HG03175 (cell line): ENCODE data around the gene SHOX.
"Not testable (repeated sequence)": the region's sequence is repeated elsewhere in the genome, so short reads cannot be mapped to it uniquely, and the experiment has no call there.

Source experiments
- ATAC-seq: cut with Tn5 transposase; IDR thresholded peaks from one replicate; pipeline ENCODE4 v1.9.1; 2021; ENCODE audit warnings: mild to moderate bottlenecking, moderate library complexity; ENCODE audit not compliant: unreplicated experiment

Gene SHOX

DNA sequence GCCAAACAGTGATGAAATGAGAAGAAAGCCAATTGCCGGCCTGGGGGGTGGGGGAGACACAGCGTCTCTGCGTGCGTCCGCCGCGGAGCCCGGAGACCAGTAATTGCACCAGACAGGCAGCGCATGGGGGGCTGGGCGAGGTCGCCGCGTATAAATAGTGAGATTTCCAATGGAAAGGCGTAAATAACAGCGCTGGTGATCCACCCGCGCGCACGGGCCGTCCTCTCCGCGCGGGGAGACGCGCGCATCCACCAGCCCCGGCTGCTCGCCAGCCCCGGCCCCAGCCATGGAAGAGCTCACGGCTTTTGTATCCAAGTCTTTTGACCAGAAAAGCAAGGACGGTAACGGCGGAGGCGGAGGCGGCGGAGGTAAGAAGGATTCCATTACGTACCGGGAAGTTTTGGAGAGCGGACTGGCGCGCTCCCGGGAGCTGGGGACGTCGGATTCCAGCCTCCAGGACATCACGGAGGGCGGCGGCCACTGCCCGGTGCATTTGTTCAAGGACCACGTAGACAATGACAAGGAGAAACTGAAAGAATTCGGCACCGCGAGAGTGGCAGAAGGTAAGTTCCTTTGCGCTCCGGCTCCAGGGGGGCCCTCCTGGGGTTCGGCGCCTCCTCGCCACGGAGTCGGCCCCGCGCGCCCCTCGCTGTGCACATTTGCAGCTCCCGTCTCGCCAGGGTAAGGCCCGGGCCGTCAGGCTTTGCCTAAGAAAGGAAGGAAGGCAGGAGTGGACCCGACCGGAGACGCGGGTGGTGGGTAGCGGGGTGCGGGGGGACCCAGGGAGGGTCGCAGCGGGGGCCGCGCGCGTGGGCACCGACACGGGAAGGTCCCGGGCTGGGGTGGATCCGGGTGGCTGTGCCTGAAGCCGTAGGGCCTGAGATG lies at the start of gene SHOX:
TSS of gene SHOX (plus strand) at position 180 of the 885 bp plus-strand sequence. CDS start at position 287, 107 bp downstream.
- no peak for ATAC-seq

DNA sequence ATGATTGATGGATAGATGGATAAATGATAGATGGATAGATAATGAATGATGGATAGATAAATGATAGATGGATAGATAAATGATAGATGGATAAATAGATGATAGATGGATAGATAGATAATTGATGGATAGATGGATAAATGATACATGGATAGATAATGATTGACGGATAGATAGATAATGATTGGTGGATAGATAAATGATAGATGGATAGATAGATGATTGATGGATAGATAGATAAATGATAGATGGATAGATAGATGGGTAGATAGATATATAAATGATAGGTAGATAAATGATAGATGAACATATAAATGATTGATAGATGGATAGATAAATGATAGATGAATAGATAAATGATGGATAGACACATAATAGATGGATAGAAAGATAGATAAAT lies 49.5 kb upstream of the SHOX start:
- ATAC-seq, result no peak

DNA sequence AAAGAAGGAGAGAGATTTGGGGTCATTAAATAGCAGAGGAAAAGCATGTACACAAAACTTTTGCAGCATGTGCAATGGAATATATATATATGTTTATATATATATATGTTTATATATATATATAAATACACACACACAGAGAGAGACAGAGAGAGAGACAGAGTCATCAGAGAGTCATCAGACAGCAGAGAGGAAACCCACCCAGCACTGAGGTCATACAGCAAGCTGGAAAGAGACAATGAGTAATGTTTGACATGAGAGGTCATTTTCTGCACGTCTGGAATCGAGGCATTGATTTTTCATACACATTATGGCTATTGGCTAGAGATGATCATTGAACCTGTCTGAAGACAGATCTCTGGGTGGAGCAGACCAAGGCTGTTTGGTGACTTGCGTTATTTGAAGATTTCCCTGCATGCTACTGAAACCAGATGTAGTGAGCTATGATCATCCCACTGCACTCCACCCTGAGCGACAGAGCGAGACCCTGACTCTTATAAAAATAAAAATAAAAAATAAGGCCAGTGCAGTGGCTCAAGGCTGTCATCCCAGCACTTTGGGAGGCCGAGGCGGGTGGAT lies 48.8 kb upstream of the SHOX start:
- ATAC-seq, result no peak

DNA sequence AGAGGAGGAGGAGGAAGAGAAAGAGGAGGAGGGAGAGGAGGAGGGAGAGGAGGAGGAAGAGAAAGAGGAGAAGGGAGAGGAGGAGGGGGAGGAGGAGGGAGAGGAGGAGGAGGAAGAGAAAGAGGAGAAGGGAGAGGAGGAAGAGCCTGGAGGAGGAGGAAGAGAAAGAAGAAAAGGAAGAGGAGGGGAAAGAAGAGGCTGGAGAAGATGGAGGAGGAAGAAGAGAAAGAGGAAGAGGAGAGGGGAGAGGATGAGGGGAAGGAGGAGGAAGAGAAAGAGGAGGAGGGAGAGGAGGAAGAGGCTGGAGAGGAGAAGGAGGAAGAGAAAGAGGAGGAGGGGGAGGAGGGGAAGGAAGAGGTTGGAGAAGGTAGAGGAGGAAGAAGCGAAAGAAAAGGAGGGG lies 46.0 kb upstream of the SHOX start:
- no peak for ATAC-seq

DNA sequence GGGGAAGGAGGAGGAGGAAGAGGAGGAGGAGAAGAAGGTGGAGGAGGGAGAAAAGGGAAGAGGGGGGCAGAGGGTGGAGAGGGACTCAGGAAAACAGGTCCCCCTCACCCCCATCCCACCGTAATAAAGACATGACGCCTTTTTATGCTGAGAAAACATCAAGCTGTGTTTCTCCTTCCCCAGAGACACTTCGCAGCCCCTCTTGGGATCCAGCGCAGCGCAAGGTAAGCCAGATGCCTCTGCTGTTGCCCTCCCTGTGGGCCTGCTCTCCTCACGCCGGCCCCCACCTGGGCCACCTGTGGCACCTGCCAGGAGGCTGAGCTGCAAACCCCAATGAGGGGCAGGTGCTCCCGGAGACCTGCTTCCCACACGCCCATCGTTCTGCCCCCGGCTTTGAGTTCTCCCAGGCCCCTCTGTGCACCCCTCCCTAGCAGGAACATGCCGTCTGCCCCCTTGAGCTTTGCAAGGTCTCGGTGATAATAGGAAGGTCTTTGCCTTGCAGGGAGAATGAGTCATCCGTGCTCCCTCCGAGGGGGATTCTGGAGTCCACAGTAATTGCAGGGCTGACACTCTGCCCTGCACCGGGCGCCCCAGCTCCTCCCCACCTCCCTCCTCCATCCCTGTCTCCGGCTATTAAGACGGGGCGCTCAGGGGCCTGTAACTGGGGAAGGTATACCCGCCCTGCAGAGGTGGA lies 45.3 kb upstream of the SHOX start:
- no peak for ATAC-seq

DNA sequence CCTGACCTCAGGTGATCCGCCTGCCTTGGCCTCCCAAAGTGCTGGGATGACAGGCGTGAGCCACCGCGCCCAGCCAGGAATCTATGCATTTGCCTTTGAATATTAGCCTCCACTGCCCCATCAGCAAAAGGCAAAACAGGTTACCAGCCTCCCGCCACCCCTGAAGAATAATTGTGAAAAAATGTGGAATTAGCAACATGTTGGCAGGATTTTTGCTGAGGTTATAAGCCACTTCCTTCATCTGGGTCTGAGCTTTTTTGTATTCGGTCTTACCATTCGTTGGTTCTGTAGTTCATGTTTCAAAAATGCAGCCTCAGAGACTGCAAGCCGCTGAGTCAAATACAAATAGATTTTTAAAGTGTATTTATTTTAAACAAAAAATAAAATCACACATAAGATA lies 44.2 kb upstream of the SHOX start:
- ATAC-seq, result no peak

DNA sequence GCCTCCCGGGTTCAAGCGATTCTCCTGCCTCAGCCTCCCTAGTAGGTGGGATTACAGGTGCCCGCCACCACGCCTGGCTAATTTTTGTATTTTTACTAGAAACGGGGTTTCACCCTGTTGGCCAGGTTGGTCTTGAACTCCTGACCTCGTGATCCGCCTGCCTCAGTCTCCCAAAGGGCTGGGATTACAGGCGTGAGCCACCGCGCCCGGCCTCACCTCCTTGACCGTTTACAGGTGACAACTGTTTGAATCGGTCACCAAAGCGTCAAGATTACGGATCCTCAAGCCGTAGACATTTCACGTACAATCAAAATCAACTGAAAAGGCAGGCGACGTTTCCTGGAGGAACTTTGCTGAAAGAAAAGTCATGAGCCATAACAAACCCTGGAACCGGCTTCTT lies 41.3 kb upstream of the SHOX start:
- ATAC-seq, result not testable (repeated sequence)

DNA sequence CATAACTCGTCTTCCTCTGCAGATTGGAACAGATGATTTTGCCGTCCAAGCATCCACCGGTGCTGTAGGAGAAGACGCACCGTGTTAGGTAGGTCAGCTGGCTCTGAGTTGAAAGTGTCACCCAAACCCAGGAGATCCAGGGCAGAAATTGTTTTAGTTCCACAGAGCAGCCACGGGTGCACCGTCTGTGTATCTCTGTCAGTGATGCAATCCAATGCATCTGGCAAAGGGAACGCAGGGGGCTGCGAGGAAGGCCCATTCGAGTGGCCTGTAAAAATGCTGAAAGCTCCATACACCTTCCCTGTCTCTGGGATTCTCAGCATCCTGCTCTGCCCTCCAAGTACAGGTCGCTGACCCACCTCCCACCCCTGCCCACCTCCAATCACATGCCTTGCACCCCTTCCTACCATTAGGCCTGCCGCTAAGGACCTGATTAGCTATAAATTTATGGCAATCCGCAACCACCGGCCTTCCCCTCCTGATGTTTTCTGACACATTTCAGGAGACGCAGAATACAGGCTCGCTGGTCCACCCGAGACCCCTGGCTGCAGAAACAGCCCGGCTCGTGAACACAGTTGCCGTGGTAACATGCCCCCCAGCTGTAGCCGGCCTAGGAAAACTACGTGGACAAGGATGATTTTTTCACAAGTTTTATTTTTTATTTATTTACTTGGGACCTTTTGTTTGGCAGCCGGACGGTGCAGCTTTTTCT lies 39.7 kb upstream of the SHOX start:
- no peak for ATAC-seq

DNA sequence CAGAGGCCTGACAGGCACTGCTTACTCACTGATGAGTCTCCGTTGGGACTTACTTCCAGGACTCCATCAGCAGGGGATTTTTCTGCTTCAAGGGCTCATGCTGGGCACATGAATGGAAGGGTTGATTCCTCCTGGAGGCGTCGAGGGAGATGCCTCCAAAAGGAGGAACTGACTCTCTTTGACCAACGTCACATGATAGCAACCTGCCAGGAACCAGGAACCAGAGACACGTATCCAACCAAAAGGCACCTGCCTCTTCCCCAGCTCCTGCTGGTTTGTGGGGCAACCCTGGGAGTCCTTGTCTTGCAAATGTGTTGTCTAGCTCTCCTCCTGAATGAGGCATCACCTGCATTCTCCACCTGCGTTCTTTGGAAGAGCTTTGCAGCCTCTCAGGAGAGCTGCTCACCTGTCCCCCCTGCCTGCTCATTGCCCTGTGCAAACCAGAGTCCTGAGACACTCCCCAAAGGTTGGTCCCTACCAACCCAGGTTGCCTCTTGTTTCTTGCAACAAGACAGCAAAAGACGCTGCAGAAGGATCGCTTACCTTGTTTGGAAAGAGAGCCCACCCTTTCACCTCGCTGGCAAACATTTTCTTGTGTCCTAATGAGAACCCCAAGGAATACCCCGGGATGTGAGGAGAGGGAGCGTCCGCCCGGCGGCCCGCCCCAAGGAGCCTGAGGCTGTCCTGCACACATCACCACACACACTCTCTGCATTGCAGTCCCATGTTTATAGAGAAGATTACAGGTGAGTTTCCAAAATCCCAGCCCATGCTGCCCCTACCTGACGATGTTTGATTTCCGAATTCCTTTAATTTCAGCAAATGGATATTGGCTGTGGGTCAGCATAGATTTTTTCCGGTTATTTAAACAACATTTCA lies 30.5 kb upstream of the SHOX start:
- no peak for ATAC-seq

DNA sequence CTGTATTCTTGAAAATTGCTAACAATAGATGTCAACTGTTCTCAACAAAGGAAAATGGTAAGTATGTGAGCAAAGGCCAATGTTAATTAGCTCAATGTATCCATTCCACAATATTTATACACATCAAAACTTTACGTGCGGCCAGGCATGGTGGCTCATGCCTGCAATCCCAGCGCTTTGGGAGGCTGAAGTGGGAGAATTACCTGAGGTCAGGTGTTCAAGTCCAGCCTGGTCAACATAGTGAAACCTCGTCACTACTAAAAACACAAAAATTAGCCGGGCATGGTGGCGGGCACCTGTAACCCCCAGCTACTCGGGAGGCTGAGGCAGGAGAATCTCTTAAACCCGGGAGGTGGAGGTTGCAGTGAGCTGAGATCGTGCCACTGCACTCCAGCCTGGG lies 27.6 kb upstream of the SHOX start:
- not testable (repeated sequence) for ATAC-seq

DNA sequence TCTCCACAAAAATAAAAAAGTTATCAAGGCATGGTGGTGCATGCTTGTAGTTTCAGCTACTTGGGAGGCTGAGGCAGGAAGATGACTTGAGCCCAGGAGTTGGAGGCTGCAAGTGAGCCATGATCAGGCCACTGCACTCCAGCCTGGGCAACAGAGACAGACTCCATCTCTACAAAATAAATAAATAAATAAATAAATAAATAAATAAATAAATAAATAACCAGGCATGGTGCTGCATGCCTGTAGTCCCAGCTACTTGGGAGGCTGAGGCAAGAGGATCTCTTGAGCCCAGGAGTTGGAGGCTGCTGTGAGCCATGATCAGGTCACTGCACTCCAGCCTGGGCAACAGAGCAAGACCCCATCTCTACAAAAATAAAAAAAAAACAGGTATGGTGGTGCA lies 26.0 kb upstream of the SHOX start:
- ATAC-seq, result not testable (repeated sequence)

DNA sequence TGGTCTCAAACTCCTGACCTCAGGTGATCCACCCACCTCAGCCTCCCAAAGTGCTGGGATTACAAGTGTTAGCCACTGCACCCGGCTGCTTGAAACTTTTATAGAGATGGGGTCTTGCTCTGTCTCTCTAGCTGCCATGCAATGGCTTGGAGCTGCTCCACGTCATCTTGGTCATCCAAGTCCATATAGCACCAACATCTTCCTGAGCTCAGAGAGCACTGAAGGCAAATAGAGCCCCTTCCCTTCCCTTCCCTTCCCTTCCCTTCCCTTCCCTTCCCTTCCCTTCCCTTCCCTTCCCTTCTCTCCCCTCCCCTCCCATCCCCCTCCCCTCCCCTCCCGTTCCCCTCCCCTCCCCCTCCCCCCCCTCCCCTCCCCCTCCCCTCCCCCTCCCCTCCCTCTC lies 22.5 kb upstream of the SHOX start:
- not testable (repeated sequence) for ATAC-seq

DNA sequence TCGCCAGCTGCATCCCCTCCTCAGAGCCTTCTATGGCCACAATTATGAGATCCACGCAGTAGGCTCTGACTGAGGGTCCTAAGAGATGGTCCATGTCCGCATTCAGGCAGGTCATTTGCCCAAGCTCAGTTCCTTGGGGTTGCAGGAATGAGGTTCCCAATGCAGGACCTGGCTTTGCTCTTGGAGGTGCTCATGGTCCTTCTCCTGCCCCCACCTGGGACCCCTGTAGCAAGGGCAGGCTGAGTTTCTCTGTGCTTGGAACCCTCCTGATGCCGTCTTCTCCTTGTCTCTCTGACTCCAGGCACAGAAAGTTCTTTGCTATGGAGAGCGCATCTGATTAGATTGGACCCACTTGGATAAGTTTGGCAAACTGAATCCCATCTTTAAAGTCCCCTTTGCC lies 16.5 kb upstream of the SHOX start:
- ATAC-seq, result no peak

DNA sequence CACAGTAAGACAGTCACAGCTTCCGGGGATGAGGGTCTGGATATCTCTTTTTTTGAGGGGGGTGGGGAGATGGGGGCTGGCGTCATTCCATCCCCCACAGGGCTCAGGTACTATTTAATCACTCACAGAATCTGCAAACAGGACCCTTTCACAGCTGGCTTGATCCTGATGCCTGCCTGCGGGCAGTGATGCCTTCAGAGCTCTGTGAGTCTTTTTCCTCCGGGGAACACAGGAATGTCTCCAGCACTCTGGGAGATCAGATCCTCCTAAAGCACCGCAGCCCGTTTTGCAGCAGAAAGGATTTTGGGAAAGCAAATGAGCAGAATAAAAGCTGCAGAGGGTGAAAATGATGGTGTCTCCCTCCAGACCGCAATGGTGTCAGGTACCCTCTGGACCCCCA lies 13.2 kb upstream of the SHOX start:
- ATAC-seq, result no peak

DNA sequence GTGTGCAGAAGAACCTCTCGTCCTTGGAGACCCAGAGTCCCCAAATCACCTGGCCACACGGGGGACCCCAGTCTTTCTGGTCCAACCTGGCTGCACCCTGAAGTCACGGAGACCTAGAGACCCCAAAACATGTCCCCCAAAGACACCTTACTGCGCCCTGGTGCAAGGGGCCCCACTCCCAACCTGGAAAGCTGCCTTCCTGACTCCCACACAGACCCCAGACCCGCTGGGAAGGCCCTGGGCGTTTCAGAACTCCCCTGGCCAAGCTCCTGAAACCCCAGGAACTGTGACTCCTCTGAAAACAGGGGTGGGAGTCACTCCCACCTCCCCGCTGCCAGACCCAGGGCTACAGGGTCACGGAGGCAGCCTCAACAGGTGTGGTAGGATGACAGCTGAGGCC lies 12.7 kb upstream of the SHOX start:
- no peak for ATAC-seq

DNA sequence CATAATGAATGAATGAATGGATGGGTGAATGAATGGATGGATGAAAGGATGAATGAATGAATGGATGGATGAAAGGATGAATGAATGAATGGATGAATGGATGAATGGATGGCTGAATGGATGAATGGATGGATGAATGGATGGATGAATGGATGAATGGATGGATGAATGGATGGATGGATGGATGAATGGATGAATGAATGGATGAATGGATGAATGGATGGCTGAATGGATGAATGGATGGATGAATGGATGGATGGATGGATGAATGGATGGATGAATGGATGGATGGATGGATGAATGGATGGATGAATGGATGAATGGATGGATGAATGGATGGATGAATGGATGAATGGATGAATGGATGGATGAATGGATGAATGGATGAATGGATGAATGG lies 12.3 kb upstream of the SHOX start:
- ATAC-seq, result not testable (repeated sequence)

DNA sequence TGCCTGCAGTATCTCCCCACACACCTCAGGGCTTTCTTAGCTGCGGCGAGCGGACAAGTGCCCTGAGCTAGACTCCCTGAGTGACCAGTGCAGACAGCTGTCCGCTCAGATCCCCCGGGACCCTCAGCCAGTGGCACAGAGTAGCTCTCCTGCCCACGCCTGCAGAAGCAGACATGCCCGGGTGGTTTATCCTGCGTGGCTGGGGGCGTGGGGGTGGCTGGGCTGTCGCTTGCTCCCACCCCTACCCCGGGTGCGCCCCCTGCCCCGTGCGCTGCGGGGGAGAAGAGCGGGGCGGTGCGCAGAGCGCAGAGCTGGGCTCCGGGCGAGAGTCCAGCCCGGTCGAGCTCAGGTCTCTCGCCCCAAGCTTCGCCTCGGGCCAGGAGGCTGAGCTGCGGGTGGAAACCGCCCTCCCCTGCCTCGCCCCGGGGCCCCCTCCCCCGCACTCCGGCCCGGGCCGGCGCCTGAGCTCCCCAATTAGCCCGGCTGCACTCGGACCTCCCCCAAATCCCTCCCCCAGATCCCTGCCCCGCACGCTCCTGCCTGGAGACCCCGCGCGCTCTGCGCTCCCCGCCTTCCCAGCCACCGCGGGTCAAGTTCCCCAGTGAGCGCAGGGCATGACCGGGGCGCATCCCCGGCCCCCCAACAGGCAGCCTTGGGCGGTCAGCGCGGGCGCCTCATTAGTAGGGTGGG lies 11.7 kb upstream of the SHOX start:
- ATAC-seq, result no peak

DNA sequence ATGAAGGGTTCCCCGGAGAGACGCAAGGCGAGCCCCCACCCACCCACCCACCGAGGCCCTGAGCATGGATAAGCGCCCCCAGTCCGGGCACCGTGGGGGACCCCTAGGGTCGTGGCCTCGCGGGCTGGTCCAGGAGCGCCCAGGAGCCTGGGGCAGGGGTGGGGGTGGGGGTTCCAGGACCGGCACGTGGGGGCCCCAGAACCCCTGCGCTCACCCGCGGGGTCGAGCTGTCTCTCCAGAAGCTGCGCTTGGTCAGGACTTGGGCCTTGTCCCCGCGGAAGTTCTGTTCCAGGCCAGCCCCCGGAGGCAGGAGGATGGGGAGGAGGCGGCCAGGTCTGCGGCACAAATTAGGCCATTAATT lies 11.2 kb upstream of the SHOX start:
- no peak for ATAC-seq

DNA sequence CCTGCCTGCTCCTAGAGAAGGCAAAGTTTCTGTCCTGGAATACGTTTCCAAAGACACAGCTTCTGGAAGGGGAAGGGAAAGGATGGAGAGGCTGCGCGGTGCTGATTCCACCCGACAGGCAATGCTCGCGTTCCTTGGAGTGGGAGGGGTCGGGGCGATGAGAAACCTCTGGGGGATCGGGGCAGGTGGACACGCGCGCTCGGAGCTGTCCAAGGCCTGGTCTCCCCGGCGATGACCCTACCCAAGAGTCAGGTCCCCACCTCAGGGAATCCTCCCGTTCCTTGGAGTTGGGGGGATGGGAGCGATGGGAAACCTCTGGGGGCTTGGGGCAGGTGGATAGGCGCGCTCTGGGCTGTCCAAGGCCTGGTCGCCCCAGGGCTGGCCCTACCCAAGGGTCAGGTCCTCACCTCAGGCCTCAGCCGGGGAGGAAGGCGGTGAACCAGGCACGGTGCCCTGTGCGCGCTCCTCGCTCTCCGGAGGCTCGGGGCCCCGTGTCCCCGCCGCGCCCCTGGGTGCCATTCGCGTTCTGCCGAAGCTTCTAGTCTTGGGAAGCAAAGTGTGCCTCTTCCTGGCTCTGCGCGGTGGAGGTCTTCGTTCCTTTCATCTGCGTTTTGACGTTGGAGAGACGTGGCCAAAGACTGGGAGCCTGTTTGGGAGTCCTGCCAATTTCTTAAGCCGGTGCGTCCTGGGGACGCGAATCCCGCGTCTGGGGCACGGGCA lies 10.6 kb upstream of the SHOX start:
- no peak for ATAC-seq
